ENCODE measurements around the gene NXPH3.

GRCh38 chr17:49585422-49586027 lies 9.9 kb downstream of the NXPH3 start:
- no peak for TF ChIP-seq CTCF (IDR thresholded peaks at IDR 0.05)
- TF ChIP-seq POLR2AphosphoS5 (IDR thresholded peaks at IDR 0.05), result no peak
